ENCODE data around the gene ANKS6.

The ANKS6 gene

GRCh38 chr9:98811051-98811650, 14.8 kb upstream of the ANKS6 start:
- no peak for DNase-seq

DNA sequence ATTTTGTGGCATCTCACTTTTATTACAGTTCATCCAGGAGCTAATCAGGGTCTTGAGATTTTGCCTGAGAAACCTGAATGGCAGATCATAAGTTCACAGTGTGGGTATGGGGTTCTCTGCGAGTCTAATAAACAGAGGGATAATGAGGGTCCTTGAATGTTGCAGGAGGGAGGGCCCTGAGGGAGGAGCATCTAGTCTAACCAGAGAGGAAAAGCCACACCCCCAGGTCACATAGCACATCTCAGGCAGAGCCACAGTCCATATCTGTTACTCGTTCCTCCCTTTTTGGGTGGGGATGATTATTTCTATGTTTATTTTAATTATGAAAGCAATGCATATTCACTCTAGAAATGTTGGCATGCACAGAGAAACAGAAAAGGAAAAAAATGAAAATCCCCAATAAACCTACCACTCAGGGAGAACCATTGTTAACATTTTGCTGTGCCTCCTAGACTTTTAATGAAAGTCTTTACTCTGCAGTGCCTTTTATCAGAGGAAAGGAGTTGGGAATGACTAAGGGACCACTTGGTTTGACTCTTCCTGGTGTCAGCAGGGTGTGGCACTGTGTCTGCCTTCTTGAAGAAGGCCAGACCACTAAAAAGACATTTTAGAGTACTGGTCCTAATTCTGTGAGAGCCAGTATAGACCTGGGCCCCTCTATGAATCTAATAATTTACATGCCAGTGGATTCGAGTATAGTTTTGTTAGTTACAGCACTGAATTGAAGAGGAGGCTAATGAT, 13.9 kb upstream of the ANKS6 start:
- no peak for DNase-seq

DNA sequence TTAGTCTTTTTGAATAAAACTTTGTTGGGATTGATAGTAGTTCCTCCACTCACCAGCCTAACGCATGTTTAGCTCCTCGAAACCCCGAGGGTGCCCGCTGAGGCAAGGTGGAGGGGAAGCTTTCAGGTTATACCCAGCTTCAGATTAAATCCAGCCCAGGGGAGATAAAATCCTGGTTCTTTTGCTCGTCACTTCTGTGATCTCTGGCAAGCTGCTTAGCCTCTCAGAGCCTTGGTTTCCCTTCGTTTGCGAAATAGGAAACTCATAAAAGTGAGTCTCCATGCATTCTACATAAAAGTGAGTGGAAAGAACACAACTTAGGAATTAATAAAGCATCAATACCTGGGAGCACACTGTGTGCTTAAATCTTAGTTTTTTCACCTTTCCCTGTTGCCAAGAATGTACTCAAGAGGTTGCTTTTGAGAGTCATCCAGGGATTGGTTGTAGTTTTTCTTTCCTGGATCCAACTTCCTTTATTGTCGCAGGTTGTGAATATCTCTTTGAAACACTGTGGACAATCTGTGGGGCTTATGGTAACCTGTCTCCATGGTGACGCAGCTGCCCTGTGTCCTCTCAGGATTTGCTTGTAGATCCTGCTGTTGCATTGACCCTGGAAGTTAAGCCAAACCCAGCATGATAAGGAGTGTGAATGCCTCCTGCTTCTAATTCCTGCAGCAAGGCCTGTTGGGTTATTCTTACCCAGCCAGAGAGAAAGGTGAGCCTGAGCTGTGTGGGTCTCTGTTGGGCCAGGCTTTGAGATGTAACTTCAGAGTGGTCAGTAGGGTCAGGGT, 13.2 kb upstream of the ANKS6 start:
- DNase-seq: no peak

DNA sequence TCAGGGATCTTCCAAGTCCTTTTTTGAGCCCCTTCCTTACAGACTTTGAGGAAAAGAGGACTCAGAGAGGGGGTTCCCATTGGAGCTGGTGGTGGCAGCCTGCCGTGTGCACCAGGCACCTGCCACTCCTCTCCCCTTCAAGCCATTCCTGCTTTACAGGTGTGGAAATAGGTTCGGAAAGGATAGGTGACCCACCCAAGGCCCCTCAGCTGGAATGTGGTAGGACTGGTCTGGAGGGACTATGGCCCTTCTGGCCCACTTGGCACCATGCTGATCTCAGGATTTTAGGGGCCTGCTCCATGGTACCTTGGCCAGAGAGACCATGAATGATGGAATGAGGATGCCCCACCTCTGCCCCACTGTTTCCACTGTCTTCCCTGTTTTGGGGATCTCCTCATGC, 12.5 kb upstream of the ANKS6 start:
- no peak for DNase-seq

- DNase-seq: peak; percentile 32
Observed at GRCh38 chr9:98808411-98808815, 12.1 kb upstream of the ANKS6 start.

DNA sequence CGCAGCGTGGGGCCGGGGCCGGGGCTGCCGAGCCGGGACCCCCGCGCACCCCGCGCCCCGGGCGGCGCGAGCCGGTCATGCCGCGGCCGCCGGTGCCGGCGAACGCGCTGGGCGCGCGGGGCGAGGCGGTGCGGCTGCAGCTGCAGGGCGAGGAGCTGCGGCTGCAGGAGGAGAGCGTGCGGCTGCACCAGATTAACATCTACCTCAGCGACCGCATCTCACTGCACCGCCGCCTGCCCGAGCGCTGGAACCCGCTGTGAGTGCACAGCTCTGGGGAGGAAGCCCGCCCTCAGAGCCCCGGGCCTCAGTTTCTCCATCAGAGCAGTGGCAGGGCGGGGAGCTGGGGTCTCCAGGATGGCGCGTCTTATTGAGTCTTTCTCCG, 11.4 kb upstream of the ANKS6 start:
- no peak for DNase-seq

DNA sequence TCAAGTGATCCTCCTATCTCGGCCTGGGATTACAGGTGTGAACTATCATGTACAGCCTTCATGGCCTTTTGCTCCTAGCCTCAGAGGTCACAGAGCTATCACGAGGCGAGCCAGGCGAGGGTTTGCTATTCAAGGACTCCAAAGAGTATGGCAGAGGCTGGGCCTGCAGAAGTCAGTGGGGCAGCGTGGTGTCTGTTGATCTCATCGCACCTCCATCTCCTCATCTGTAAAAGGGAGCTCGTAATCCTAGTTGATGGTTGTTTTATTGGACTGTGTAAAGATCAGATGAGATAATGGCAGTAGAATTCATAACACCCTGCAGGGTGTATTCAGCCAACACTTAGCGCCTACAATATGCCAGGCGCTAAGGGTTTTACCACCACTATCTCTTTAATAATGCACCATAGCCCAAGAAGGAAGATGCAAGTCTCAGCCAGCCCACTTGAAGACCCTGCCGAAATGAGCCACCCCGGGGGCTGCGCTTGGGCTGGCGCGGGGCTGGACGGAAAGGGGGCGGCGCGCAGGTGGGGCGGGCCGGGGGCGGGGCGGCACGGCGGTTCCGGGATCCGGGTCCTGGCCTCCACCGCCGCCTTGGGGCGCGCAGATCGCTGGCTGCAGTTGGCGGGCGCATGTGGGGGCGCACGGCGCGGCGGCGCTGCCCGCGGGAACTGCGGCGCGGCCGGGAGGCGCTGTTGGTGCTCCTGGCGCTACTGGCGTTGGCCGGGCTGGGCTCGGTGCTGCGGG, 10.9 kb upstream of the ANKS6 start, which contains the start of gene GALNT12:
GALNT12 (plus strand) TSS at position 601 of the 744 bp plus-strand sequence; CDS start at position 630, 29 bp downstream.
- no peak for DNase-seq

GRCh38 chr9:98806394-98807035, 10.2 kb upstream of the ANKS6 start:
- DNase-seq: no peak

- DNase-seq: no peak
Observed at GRCh38 chr9:98805506-98806272, 9.3 kb upstream of the ANKS6 start.

DNA sequence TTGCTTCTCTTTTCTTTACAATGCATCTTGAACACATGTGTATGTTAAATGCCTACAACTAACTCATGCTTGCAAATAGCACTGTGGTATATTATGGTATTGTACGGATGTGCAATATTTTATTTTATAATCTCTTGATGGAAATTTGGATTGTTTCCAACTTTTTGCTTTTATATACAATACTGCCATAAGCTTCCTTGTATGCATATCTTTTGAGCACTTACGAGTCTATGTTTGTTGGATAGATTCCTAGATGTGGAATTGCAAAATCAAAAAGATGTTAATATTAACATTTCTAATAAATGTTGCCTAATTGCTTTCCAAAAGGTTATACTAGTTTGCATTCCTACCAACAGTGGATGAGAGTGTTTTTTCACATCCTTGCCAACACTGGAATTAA, 7.7 kb upstream of the ANKS6 start:
- no peak for DNase-seq

- no peak for DNase-seq
Observed at GRCh38 chr9:98801969-98802371, 5.6 kb upstream of the ANKS6 start.

GRCh38 chr9:98801561-98801960, 5.2 kb upstream of the ANKS6 start:
- no peak for DNase-seq

- DNase-seq: no peak
Observed at GRCh38 chr9:98798254-98798653, 1.9 kb upstream of the ANKS6 start.

DNA sequence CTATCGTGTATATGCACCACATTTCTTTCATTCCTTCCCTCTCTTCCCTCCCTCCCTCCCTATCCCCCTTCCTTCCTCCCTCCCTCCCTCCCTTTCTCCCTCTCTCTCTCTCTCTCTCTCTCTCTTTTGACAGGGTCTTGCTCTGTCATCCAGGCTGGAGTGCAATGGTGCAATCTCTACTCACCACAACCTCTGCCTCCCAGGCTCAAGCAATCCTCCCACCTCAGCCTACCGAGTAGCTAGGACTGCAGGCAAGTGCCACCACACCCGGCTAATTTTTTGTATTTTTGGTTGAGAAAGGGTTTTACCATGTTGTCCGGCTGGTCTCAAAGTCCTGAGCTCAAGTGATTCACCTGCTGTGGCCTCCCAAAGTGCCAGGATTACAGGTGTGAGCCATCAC, 1.1 kb upstream of the ANKS6 start:
- no peak for DNase-seq

- DNase-seq: no peak
Observed at GRCh38 chr9:98795970-98796363, 388 bp downstream of the ANKS6 start.

GRCh38 chr9:98795295-98795955, 930 bp downstream of the ANKS6 start:
- DNase-seq: no peak

- no peak for DNase-seq
Observed at GRCh38 chr9:98794802-98795201, 1.6 kb downstream of the ANKS6 start.

DNA sequence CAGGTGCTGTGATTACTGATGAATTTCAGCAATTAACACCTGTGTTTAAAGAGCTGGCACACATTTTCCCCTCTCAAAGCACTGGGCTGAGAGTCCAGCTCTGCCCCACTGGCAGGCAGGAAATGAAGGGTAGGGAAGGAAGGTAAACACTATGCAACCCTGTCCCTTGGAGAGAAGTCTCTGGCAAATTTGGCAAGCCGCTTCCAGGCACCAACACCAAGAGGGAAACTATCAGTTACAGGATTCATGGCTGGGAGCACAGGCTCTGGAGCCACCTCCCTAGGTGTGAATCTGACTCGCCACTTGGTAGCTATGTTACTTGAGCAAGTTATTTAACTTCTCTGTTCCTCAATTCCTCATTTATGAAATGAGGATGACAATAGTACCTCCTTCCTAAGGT, 3.3 kb downstream of the ANKS6 start:
- no peak for DNase-seq

DNA sequence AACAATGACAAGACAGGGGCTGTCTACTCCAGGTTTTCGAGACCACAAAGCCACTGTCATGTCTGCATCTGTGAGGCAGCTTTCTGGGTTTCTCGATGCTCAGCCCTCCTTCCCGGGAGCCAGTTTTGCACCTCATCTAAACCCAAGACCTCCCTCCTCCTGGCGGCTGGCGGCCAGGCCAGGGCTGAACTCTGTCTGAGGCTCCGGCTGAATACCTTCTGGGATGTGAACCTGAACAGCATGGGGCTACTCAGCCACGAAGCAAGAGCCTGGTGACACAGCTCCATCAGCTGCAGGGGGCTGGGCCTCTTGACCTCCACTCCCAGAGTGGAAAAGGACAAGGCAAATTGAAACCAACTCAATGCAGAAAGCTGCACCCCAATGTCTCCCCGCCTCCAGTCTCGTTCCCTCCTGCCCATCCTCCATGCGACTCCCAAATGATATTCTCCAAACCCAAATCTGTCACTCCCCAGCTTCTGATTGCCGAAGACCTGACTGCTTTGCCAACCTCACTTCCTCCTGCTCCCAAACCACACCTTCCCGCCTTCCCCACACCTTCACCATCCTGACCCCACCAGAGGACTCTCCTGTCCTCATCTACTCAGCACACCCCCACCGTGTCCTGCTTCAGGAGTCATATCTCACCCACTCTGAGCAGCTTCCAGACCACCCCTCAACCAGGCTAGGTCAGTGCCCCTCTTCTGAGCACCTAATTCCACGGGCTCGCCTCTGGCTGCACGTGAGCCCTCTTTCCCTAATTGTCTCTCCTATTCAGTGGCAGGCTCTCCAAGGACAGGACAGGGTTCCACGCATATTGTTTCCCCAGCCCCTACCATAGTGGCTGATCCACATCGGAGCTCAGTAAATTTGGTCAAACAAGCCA, 4.5 kb downstream of the ANKS6 start:
- DNase-seq: no peak
